ENCODE measurements around the gene GOSR2.

The GOSR2 gene

GRCh38 chr17:46922804-46923635 is at the start of gene GOSR2:
Gene GOSR2 (plus strand): TSS chr17:46923160. CDS start chr17:46923193, 33 bp downstream.
- Histone ChIP-seq H3K9me3 (ENCODE audit: low read length) (no peaks in the 10 kb centered on the region), H3K4me3 (ENCODE audit: low read length) (peak within 1 kb of the TSS; percentile 94), H3K4me1 (ENCODE audit: insufficient read depth, low read length) (peaks cover 11% of the 10 kb centered on the region), H3K27me3 (ENCODE audit: insufficient read depth, low read length) (no peaks in the 10 kb centered on the region), H2AFZ (ENCODE audit: low read depth, low read length) (peak within 1 kb of the TSS; percentile 21), H3K36me3 (ENCODE audit: insufficient read depth, low read length) (no peaks in the 10 kb centered on the region)

GRCh38 chr17:46873941-46874645 is 48.9 kb upstream of the GOSR2 start:
- Histone ChIP-seq H3K4me3 (ENCODE audit: low read length) (no peak overlapping the region), H3K36me3 (ENCODE audit: insufficient read depth, low read length) (no peaks in the 10 kb centered on the region)

GRCh38 chr17:46874906-46875305 is 48.1 kb upstream of the GOSR2 start:
- Histone ChIP-seq H3K27me3 (ENCODE audit: insufficient read depth, low read length) (no peaks in the 10 kb centered on the region), H2AFZ (ENCODE audit: low read depth, low read length) (no peak overlapping the region), H3K4me1 (ENCODE audit: insufficient read depth, low read length) (no peaks in the 10 kb centered on the region), H3K36me3 (ENCODE audit: insufficient read depth, low read length) (no peaks in the 10 kb centered on the region), H3K4me3 (ENCODE audit: low read length) (no peak overlapping the region), H3K9me3 (ENCODE audit: low read length) (no peaks in the 10 kb centered on the region)

More at GRCh38 chr17:46873941-46874645, 48.9 kb upstream of the GOSR2 start:
- Histone ChIP-seq H2AFZ (ENCODE audit: low read depth, low read length) (no peak overlapping the region), H3K4me1 (ENCODE audit: insufficient read depth, low read length) (no peaks in the 10 kb centered on the region), H3K27me3 (ENCODE audit: insufficient read depth, low read length) (no peaks in the 10 kb centered on the region), H3K9me3 (ENCODE audit: low read length) (no peaks in the 10 kb centered on the region)

- no peaks in the 10 kb centered on the region for H3K27me3 ChIP-seq (ENCODE audit: insufficient read depth, low read length)
- H3K9me3 ChIP-seq (ENCODE audit: low read length): no peaks in the 10 kb centered on the region
- no peaks in the 10 kb centered on the region for H3K36me3 ChIP-seq (ENCODE audit: insufficient read depth, low read length)
- H3K4me3 ChIP-seq (ENCODE audit: low read length): no peak overlapping the region
- H2AFZ ChIP-seq (ENCODE audit: low read depth, low read length): no peak overlapping the region
- H3K4me1 ChIP-seq (ENCODE audit: insufficient read depth, low read length): no peaks in the 10 kb centered on the region
These were observed 47.1 kb upstream of the GOSR2 start for GRCh38 chr17:46875849-46876352.

GRCh38 chr17:46876353-46876887 is 46.5 kb upstream of the GOSR2 start:
- H2AFZ ChIP-seq (ENCODE audit: low read depth, low read length): no peak overlapping the region
- H3K36me3 ChIP-seq (ENCODE audit: insufficient read depth, low read length): no peaks in the 10 kb centered on the region
- H3K4me1 ChIP-seq (ENCODE audit: insufficient read depth, low read length): no peaks in the 10 kb centered on the region
- H3K9me3 ChIP-seq (ENCODE audit: low read length): no peaks in the 10 kb centered on the region
- no peaks in the 10 kb centered on the region for H3K27me3 ChIP-seq (ENCODE audit: insufficient read depth, low read length)
- no peak overlapping the region for H3K4me3 ChIP-seq (ENCODE audit: low read length)

- Histone ChIP-seq H3K27me3 (ENCODE audit: insufficient read depth, low read length) (no peaks in the 10 kb centered on the region), H3K4me3 (ENCODE audit: low read length) (no peak overlapping the region), H3K9me3 (ENCODE audit: low read length) (no peaks in the 10 kb centered on the region), H3K4me1 (ENCODE audit: insufficient read depth, low read length) (no peaks in the 10 kb centered on the region), H2AFZ (ENCODE audit: low read depth, low read length) (no peak overlapping the region), H3K36me3 (ENCODE audit: insufficient read depth, low read length) (no peaks in the 10 kb centered on the region)
These were observed 46.0 kb upstream of the GOSR2 start for GRCh38 chr17:46876926-46877325.

GRCh38 chr17:46877466-46877865 is 45.5 kb upstream of the GOSR2 start:
- no peaks in the 10 kb centered on the region for H3K9me3 ChIP-seq (ENCODE audit: low read length)
- H3K36me3 ChIP-seq (ENCODE audit: insufficient read depth, low read length): no peaks in the 10 kb centered on the region
- no peak overlapping the region for H2AFZ ChIP-seq (ENCODE audit: low read depth, low read length)
- H3K4me1 ChIP-seq (ENCODE audit: insufficient read depth, low read length): no peaks in the 10 kb centered on the region
- H3K4me3 ChIP-seq (ENCODE audit: low read length): no peak overlapping the region
- H3K27me3 ChIP-seq (ENCODE audit: insufficient read depth, low read length): no peaks in the 10 kb centered on the region

- H3K27me3 ChIP-seq (ENCODE audit: insufficient read depth, low read length): no peaks in the 10 kb centered on the region
- H3K4me1 ChIP-seq (ENCODE audit: insufficient read depth, low read length): no peaks in the 10 kb centered on the region
- H2AFZ ChIP-seq (ENCODE audit: low read depth, low read length): no peak overlapping the region
- H3K4me3 ChIP-seq (ENCODE audit: low read length): no peak overlapping the region
- H3K9me3 ChIP-seq (ENCODE audit: low read length): no peaks in the 10 kb centered on the region
- no peaks in the 10 kb centered on the region for H3K36me3 ChIP-seq (ENCODE audit: insufficient read depth, low read length)
These were observed 44.9 kb upstream of the GOSR2 start for GRCh38 chr17:46878055-46878454.

GRCh38 chr17:46879101-46879500 is 43.9 kb upstream of the GOSR2 start:
- no peak overlapping the region for H3K4me3 ChIP-seq (ENCODE audit: low read length)
- H2AFZ ChIP-seq (ENCODE audit: low read depth, low read length): no peak overlapping the region
- peaks cover 1% of the 10 kb centered on the region for H3K4me1 ChIP-seq (ENCODE audit: insufficient read depth, low read length)
- no peaks in the 10 kb centered on the region for H3K36me3 ChIP-seq (ENCODE audit: insufficient read depth, low read length)
- H3K9me3 ChIP-seq (ENCODE audit: low read length): no peaks in the 10 kb centered on the region
- H3K27me3 ChIP-seq (ENCODE audit: insufficient read depth, low read length): no peaks in the 10 kb centered on the region

GRCh38 chr17:46881015-46881414 is 41.9 kb upstream of the GOSR2 start:
- no peak overlapping the region for H2AFZ ChIP-seq (ENCODE audit: low read depth, low read length)
- H3K36me3 ChIP-seq (ENCODE audit: insufficient read depth, low read length): no peaks in the 10 kb centered on the region
- H3K4me3 ChIP-seq (ENCODE audit: low read length): no peak overlapping the region
- peaks cover 4% of the 10 kb centered on the region for H3K4me1 ChIP-seq (ENCODE audit: insufficient read depth, low read length)
- H3K9me3 ChIP-seq (ENCODE audit: low read length): no peaks in the 10 kb centered on the region
- no peaks in the 10 kb centered on the region for H3K27me3 ChIP-seq (ENCODE audit: insufficient read depth, low read length)

GRCh38 chr17:46882666-46883065 is 40.3 kb upstream of the GOSR2 start:
- H3K36me3 ChIP-seq (ENCODE audit: insufficient read depth, low read length): no peaks in the 10 kb centered on the region

GRCh38 chr17:46883871-46884520 is 39.0 kb upstream of the GOSR2 start:
- Histone ChIP-seq H2AFZ (ENCODE audit: low read depth, low read length) (no peak overlapping the region), H3K36me3 (ENCODE audit: insufficient read depth, low read length) (no peaks in the 10 kb centered on the region), H3K4me1 (ENCODE audit: insufficient read depth, low read length) (peaks cover 4% of the 10 kb centered on the region), H3K27me3 (ENCODE audit: insufficient read depth, low read length) (peaks cover 5% of the 10 kb centered on the region), H3K9me3 (ENCODE audit: low read length) (no peaks in the 10 kb centered on the region), H3K4me3 (ENCODE audit: low read length) (no peak overlapping the region)

More at GRCh38 chr17:46882666-46883065, 40.3 kb upstream of the GOSR2 start:
- no peaks in the 10 kb centered on the region for H3K27me3 ChIP-seq (ENCODE audit: insufficient read depth, low read length)
- no peak overlapping the region for H3K4me3 ChIP-seq (ENCODE audit: low read length)
- peaks cover 4% of the 10 kb centered on the region for H3K4me1 ChIP-seq (ENCODE audit: insufficient read depth, low read length)
- H3K9me3 ChIP-seq (ENCODE audit: low read length): no peaks in the 10 kb centered on the region
- H2AFZ ChIP-seq (ENCODE audit: low read depth, low read length): no peak overlapping the region

GRCh38 chr17:46884552-46884951 is 38.4 kb upstream of the GOSR2 start:
- Histone ChIP-seq H2AFZ (ENCODE audit: low read depth, low read length) (no peak overlapping the region), H3K9me3 (ENCODE audit: low read length) (no peaks in the 10 kb centered on the region), H3K4me3 (ENCODE audit: low read length) (no peak overlapping the region), H3K36me3 (ENCODE audit: insufficient read depth, low read length) (no peaks in the 10 kb centered on the region), H3K27me3 (ENCODE audit: insufficient read depth, low read length) (peaks cover 7% of the 10 kb centered on the region), H3K4me1 (ENCODE audit: insufficient read depth, low read length) (peaks cover 8% of the 10 kb centered on the region)
